HepG2 (cell line): Measurements from ENCODE around the gene OST4. TPM values are rescaled to one million over a fixed set of nuclear protein-coding genes. Genes with fewer than 3 reads are reported as not detected.

Experiments used
- ATAD3A ChIP-seq: sonication (generic); formaldehyde crosslinking; IDR thresholded peaks from 2 replicates; pipeline ENCODE4 v1.4.0; 2020; ENCODE audit warnings: missing genetic modification reagents
- GTF2F1 ChIP-seq: fragments of 150-350 bp; IDR thresholded peaks from 2 replicates; pipeline ENCODE4 v1.6.1; 2014; ENCODE audit warnings: low read length
- HNRNPLL ChIP-seq: fragments of 200-400 bp; formaldehyde crosslinking; IDR thresholded peaks from 2 replicates; pipeline ENCODE4 v1.6.1; 2017; ENCODE audit warnings: mild to moderate bottlenecking, low read depth, low read length; ENCODE audit not compliant: poor library complexity, severe bottlenecking
- MAFK ChIP-seq, 2 experiments: IDR thresholded peaks in 1 of 2; conservative IDR thresholded peaks in 1 of 2; 2 replicates each; pipeline ENCODE4 v1.6.1; 2011; ENCODE audit warnings: improper control_type of control experiment in 2 of 2, low read length in 2 of 2
- MEF2D ChIP-seq: sonication (generic); formaldehyde crosslinking; IDR thresholded peaks from 2 replicates; pipeline ENCODE4 v1.5.1; 2020; ENCODE audit warnings: mild to moderate bottlenecking, missing genetic modification reagents
- MTF1 ChIP-seq: sonication (generic); formaldehyde crosslinking; IDR thresholded peaks from 2 replicates; pipeline ENCODE4 v1.5.0; 2020; ENCODE audit warnings: missing genetic modification reagents
- NFKBIZ ChIP-seq: IDR thresholded peaks from 2 replicates; pipeline ENCODE4 v1.6.1; 2018; ENCODE audit warnings: missing genetic modification reagents, missing compliant biosample characterization
- PRMT3 ChIP-seq: sonication (generic); formaldehyde crosslinking; IDR thresholded peaks from 2 replicates; pipeline ENCODE4 v1.8.1; 2022; ENCODE audit warnings: low read depth, mild to moderate bottlenecking, moderate library complexity, missing genetic modification reagents, borderline replicate concordance
- REL ChIP-seq: sonication (generic); formaldehyde crosslinking; conservative IDR thresholded peaks from 2 replicates; pipeline ENCODE4 v1.8.0; 2022; ENCODE audit warnings: mild to moderate bottlenecking, missing genetic modification reagents, moderate library complexity
- ZBTB3 ChIP-seq: sonication (generic); formaldehyde crosslinking; IDR thresholded peaks from 2 replicates; pipeline ENCODE4 v1.4.0; 2020; ENCODE audit warnings: low read depth, mild to moderate bottlenecking, moderate library complexity, missing genetic modification reagents, borderline replicate concordance
- ZFP41 ChIP-seq: sonication (generic); formaldehyde crosslinking; IDR thresholded peaks from 2 replicates; pipeline ENCODE4 v1.4.0; 2020; ENCODE audit warnings: mild to moderate bottlenecking, missing genetic modification reagents, borderline replicate concordance
- ZKSCAN1 ChIP-seq: fragments of 150-350 bp; IDR thresholded peaks from 2 replicates; pipeline ENCODE4 v1.6.1; 2014; ENCODE audit warnings: low read length
- ZNF292 ChIP-seq: sonication (generic); formaldehyde crosslinking; IDR thresholded peaks from 2 replicates; pipeline ENCODE4 v1.8.1; 2022; ENCODE audit warnings: mild to moderate bottlenecking, low read depth, missing genetic modification reagents, borderline replicate concordance
- ZNF326 ChIP-seq: sonication (generic); formaldehyde crosslinking; IDR thresholded peaks from 2 replicates; pipeline ENCODE4 v1.4.0; 2020; ENCODE audit warnings: missing genetic modification reagents, borderline replicate concordance
- ZNF660 ChIP-seq: sonication (generic); formaldehyde crosslinking; IDR thresholded peaks from 2 replicates; pipeline ENCODE4 v1.5.1; 2020; ENCODE audit warnings: mild to moderate bottlenecking, low read depth, missing genetic modification reagents, borderline replicate concordance
- ZNF781 ChIP-seq: sonication (generic); formaldehyde crosslinking; IDR thresholded peaks from 2 replicates; pipeline ENCODE4 v1.5.1; 2020; ENCODE audit warnings: borderline replicate concordance, mild to moderate bottlenecking, missing genetic modification reagents; ENCODE audit errors: not compliant biosample characterization
- ZNF788 ChIP-seq: sonication (generic); formaldehyde crosslinking; IDR thresholded peaks from 2 replicates; pipeline ENCODE4 v1.5.0; 2020; ENCODE audit warnings: mild to moderate bottlenecking, missing genetic modification reagents, borderline replicate concordance
- ZSCAN30 ChIP-seq: sonication (generic); formaldehyde crosslinking; IDR thresholded peaks from 2 replicates; pipeline ENCODE4 v1.5.0; 2020; ENCODE audit warnings: mild to moderate bottlenecking, missing genetic modification reagents
- polyA plus RNA-seq, 8 experiments: library from polyadenylated mRNA; depleted of rRNA in 3 of 8; stranded (reverse) in 7 of 8; unstranded in 1 of 8; fragments of >200 nt; fragmentation: Illumina TruSeq in 4 of 8; extraction: Trizol in 4 of 8; gene quantifications; 2 replicates each; pipeline versions ENCODE4 v1.2.1 to v1.2.3, GENCODE V29; 2011 to 2016; ENCODE audit warnings: low read depth in 4 of 8, missing spikeins in 1 of 8, mixed read lengths in 1 of 8; ENCODE audit not compliant: insufficient read depth in 1 of 8
- total RNA-seq, 5 experiments: library from RNA; depleted of rRNA; stranded (reverse); fragments of >200 nt; fragmentation: Illumina TruSeq; extraction: Trizol; gene quantifications; 2 replicates each; pipeline ENCODE4 v1.2.3, GENCODE V29; 2016; ENCODE audit warnings: low read depth in 1 of 5
- TF ChIP-seq, protein P1 (sequence below): sonication (generic); formaldehyde crosslinking; IDR thresholded peaks from 2 replicates; pipeline ENCODE4 v1.8.0; 2022; ENCODE audit warnings: mild to moderate bottlenecking, missing genetic modification reagents
- TF ChIP-seq, protein P2 (sequence below): IDR thresholded peaks from 2 replicates; pipeline ENCODE4 v1.6.1; 2012; ENCODE audit warnings: inconsistent platforms
- TF ChIP-seq, protein P3 (sequence below): sonication (generic); formaldehyde crosslinking; conservative IDR thresholded peaks from 2 replicates; pipeline ENCODE4 v1.8.0; 2022; ENCODE audit warnings: low read depth, missing genetic modification reagents
- TF ChIP-seq, protein P4 (sequence below): sonication (generic); formaldehyde crosslinking; IDR thresholded peaks from 2 replicates; pipeline ENCODE4 v1.5.1; 2020; ENCODE audit warnings: mild to moderate bottlenecking, missing genetic modification reagents, moderate library complexity

The OST4 gene
- total and polyA plus RNA-seq, 2 of the 13 experiments (the other 11 are each of a cell fraction or from before 2014, with no cell fraction given): 498 to 584 TPM

DNA sequence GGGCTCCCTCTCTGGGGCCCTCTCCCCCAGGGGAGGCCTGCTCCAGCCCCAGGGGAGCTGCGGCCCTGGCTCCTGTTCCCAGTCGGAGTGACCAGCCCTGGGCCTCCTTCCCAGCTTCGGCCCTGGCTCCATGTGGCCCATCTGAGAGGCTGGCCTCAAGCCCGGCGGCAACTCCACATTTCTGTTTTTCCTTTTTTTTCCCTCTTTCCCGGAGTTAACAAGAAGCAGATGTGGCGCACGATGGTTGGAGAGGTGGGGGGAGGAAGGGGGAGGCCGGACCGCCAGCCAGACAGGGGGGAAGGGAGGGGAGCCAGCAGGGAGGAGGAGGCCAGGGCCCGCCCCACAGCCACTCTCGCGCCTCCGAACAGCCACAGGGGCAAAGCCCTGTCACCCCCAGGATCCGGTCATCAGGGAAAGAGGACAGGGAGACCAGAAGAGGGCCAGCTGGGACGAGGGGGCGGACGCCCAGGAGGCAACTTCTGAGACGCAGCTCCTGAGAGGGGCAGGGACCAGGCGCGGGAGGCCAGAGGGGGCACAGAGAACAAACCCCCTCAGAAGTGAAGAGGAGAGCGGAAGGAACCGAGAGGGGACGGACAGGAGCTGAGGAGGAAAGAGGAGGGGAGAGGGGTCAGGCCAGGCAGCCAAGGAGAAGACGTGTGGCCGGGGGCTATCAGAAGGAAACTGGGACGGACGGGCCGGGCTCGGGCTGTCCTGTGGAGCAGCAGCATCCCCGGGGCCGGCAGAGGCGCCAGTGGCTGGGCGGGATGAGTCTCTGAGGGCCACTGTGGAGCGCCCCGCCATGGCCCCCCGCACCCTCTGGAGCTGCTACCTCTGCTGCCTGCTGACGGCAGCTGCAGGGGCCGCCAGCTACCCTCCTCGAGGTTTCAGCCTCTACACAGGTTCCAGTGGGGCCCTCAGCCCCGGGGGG lies 7.1 kb upstream of the OST4 start, which contains the start of gene EMILIN1 (continued):
- TF ChIP-seq ZKSCAN1 (no peak), ZNF326 (CRISPR knock-in tag) (no peak), NFKBIZ (CRISPR knock-in tag) (no peak), ZNF781 (CRISPR knock-in tag) (no peak), MEF2D (CRISPR knock-in tag) (no peak), GTF2F1 (no peak), ATAD3A (no peak), ZFP41 (CRISPR knock-in tag) (no peak), REL (CRISPR knock-in tag) (no peak), HNRNPLL (no peak), ZSCAN30 (no peak), ZNF788 (CRISPR knock-in tag) (0 out of 2 replicates have a peak, but pooled peaks have one; percentile 45), ZNF292 (CRISPR knock-in tag) (no peak), PRMT3 (no peak), MTF1 (CRISPR knock-in tag) (no peak), ZNF660 (no peak), MAFK (conservative IDR thresholded peaks at IDR 0.05 in 1 of 2, IDR thresholded peaks at IDR 0.05 in 1 of 2; ENCODE audit: low read length in 2 of 2) (no peak), ZBTB3 (no peak)
- TF ChIP-seq, protein P1, sequence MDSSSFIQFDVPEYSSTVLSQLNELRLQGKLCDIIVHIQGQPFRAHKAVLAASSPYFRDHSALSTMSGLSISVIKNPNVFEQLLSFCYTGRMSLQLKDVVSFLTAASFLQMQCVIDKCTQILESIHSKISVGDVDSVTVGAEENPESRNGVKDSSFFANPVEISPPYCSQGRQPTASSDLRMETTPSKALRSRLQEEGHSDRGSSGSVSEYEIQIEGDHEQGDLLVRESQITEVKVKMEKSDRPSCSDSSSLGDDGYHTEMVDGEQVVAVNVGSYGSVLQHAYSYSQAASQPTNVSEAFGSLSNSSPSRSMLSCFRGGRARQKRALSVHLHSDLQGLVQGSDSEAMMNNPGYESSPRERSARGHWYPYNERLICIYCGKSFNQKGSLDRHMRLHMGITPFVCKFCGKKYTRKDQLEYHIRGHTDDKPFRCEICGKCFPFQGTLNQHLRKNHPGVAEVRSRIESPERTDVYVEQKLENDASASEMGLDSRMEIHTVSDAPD (CRISPR knock-in tag): no peak
- TF ChIP-seq, protein P2, sequence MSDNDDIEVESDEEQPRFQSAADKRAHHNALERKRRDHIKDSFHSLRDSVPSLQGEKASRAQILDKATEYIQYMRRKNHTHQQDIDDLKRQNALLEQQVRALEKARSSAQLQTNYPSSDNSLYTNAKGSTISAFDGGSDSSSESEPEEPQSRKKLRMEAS: peak; percentile 59
- TF ChIP-seq, protein P3, sequence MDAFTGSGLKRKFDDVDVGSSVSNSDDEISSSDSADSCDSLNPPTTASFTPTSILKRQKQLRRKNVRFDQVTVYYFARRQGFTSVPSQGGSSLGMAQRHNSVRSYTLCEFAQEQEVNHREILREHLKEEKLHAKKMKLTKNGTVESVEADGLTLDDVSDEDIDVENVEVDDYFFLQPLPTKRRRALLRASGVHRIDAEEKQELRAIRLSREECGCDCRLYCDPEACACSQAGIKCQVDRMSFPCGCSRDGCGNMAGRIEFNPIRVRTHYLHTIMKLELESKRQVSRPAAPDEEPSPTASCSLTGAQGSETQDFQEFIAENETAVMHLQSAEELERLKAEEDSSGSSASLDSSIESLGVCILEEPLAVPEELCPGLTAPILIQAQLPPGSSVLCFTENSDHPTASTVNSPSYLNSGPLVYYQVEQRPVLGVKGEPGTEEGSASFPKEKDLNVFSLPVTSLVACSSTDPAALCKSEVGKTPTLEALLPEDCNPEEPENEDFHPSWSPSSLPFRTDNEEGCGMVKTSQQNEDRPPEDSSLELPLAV: no peak
- TF ChIP-seq, protein P4, sequence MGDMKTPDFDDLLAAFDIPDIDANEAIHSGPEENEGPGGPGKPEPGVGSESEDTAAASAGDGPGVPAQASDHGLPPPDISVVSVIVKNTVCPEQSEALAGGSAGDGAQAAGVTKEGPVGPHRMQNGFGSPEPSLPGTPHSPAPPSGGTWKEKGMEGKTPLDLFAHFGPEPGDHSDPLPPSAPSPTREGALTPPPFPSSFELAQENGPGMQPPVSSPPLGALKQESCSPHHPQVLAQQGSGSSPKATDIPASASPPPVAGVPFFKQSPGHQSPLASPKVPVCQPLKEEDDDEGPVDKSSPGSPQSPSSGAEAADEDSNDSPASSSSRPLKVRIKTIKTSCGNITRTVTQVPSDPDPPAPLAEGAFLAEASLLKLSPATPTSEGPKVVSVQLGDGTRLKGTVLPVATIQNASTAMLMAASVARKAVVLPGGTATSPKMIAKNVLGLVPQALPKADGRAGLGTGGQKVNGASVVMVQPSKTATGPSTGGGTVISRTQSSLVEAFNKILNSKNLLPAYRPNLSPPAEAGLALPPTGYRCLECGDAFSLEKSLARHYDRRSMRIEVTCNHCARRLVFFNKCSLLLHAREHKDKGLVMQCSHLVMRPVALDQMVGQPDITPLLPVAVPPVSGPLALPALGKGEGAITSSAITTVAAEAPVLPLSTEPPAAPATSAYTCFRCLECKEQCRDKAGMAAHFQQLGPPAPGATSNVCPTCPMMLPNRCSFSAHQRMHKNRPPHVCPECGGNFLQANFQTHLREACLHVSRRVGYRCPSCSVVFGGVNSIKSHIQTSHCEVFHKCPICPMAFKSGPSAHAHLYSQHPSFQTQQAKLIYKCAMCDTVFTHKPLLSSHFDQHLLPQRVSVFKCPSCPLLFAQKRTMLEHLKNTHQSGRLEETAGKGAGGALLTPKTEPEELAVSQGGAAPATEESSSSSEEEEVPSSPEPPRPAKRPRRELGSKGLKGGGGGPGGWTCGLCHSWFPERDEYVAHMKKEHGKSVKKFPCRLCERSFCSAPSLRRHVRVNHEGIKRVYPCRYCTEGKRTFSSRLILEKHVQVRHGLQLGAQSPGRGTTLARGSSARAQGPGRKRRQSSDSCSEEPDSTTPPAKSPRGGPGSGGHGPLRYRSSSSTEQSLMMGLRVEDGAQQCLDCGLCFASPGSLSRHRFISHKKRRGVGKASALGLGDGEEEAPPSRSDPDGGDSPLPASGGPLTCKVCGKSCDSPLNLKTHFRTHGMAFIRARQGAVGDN (CRISPR knock-in tag): peak; percentile 67
